Erythroblast (primary cell): ENCODE results near the gene BMPR2.

Experiments used
- GATA1 ChIP-seq: IDR thresholded peaks from 2 replicates; pipeline ENCODE4 v1.6.1; 2011; ENCODE audit warnings: low read depth, mild to moderate bottlenecking, control low read depth, low read length, moderate library complexity
- POLR2A ChIP-seq: IDR thresholded peaks from 2 replicates; pipeline ENCODE4 v1.6.1; 2011; ENCODE audit warnings: mild to moderate bottlenecking, low read length

- TF ChIP-seq POLR2A (no peak), GATA1 (no peak)
Observed at GRCh38 chr2:202335791-202336467, 40.2 kb upstream of the BMPR2 start.
